Gastrocnemius medialis (tissue), 4 donors: ENCODE measurements around the gene PRR36.

Source experiments
- POLR2A ChIP-seq, 2 donors: fragments of 450-650 bp; IDR thresholded peaks; one replicate each; pipeline ENCODE4 v1.6.1; 2017; ENCODE audit warnings: antibody characterized with exemption in 2 of 2, mild to moderate bottlenecking in 2 of 2, moderate library complexity in 2 of 2
- TF ChIP-seq, protein P1 (sequence below), 5 experiments: fragments of 450-650 bp in 3 of 5; fragments of 200-600 bp in 2 of 5; sonication (generic) in 2 of 5; IDR thresholded peaks in 4 of 5; conservative IDR thresholded peaks in 1 of 5; 1 replicate in 4 of 5; 2 replicates in 1 of 5; pipeline ENCODE4 v1.5.1; 2016 to 2019; ENCODE audit warnings: antibody characterized with exemption in 5 of 5, mild to moderate bottlenecking in 3 of 5, moderate library complexity in 3 of 5

DNA sequence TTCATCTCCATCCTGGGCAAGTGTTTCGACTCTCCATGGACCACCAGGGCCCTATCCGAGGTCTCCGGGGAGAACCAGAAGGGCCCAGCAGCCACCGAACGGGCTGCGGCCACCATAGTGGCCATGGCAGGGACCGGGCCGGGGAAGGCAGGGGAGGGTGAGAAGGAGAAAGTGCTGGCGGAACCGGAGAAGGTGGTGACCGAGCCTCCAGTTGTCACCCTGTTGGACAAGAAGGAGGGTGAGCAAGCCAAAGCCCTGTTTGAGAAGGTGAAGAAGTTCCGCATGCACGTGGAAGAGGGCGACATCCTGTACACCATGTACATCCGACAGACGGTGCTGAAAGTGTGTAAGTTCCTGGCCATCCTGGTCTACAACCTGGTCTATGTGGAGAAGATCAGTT is 24.8 kb upstream of the PRR36 start:
- no peak for TF ChIP-seq POLR2A (IDR thresholded peaks at IDR 0.05)
- TF ChIP-seq, protein P1, sequence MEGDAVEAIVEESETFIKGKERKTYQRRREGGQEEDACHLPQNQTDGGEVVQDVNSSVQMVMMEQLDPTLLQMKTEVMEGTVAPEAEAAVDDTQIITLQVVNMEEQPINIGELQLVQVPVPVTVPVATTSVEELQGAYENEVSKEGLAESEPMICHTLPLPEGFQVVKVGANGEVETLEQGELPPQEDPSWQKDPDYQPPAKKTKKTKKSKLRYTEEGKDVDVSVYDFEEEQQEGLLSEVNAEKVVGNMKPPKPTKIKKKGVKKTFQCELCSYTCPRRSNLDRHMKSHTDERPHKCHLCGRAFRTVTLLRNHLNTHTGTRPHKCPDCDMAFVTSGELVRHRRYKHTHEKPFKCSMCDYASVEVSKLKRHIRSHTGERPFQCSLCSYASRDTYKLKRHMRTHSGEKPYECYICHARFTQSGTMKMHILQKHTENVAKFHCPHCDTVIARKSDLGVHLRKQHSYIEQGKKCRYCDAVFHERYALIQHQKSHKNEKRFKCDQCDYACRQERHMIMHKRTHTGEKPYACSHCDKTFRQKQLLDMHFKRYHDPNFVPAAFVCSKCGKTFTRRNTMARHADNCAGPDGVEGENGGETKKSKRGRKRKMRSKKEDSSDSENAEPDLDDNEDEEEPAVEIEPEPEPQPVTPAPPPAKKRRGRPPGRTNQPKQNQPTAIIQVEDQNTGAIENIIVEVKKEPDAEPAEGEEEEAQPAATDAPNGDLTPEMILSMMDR (IDR thresholded peaks at IDR 0.05 in 4 of 5, conservative IDR thresholded peaks at IDR 0.05 in 1 of 5): no peak
